MM.1S (cell line): ENCODE data around the gene WIPF3.

Source experiments
- DNase-seq: peaks from one replicate; pipeline ENCODE4 v3.0.0-alpha.2; 2015
- H2AFZ ChIP-seq: fragments of 300-600 bp; sonication (generic); 2 replicates; pipeline ENCODE4 v1.6.0; 2016; ENCODE audit warnings: antibody characterized with exemption, low read length
- H3F3A ChIP-seq: fragments of 300-600 bp; sonication (generic); 2 replicates; pipeline ENCODE4 v1.6.1; 2016; ENCODE audit warnings: mild to moderate bottlenecking, antibody characterized with exemption, low read length, moderate library complexity, mixed read lengths; ENCODE audit not compliant: insufficient read depth
- H3K27ac ChIP-seq: fragments of 300-600 bp; sonication (generic); 2 replicates; pipeline ENCODE4 v1.5.1; 2016; ENCODE audit warnings: mild to moderate bottlenecking, low read length
- H3K27me3 ChIP-seq: fragments of 300-600 bp; sonication (generic); replicated peaks from 2 replicates; pipeline ENCODE4 v1.6.0; 2016; ENCODE audit warnings: low read length; ENCODE audit not compliant: insufficient read depth
- H3K36me3 ChIP-seq: fragments of 300-600 bp; sonication (generic); replicated peaks from 2 replicates; pipeline ENCODE4 v1.6.1; 2016; ENCODE audit warnings: mild to moderate bottlenecking, low read length, mixed read lengths; ENCODE audit not compliant: insufficient read depth
- H3K4me1 ChIP-seq: fragments of 300-600 bp; sonication (generic); 2 replicates; pipeline ENCODE4 v1.6.1; 2016; ENCODE audit warnings: low read length, mixed read lengths
- H3K4me2 ChIP-seq: fragments of 300-600 bp; sonication (generic); 2 replicates; pipeline ENCODE4 v1.6.0; 2016; ENCODE audit warnings: low read depth, low read length
- H3K4me3 ChIP-seq: fragments of 300-600 bp; sonication (generic); 2 replicates; pipeline ENCODE4 v1.5.1; 2016; ENCODE audit warnings: low read length, mixed read lengths
- H3K79me2 ChIP-seq: fragments of 300-600 bp; sonication (generic); 2 replicates; pipeline ENCODE4 v1.6.1; 2016; ENCODE audit warnings: mixed run types, low read length, mixed read lengths
- H3K9ac ChIP-seq: fragments of 300-600 bp; sonication (generic); 2 replicates; pipeline ENCODE4 v1.6.1; 2016; ENCODE audit warnings: low read length, mixed read lengths
- H3K9me2 ChIP-seq: fragments of 300-600 bp; sonication (generic); replicated peaks from 2 replicates; pipeline ENCODE4 v1.6.1; 2016; ENCODE audit warnings: mild to moderate bottlenecking, low read length, mixed read lengths; ENCODE audit not compliant: insufficient read depth
- H3K9me3 ChIP-seq: fragments of 300-600 bp; sonication (generic); replicated peaks from 2 replicates; pipeline ENCODE4 v1.6.1; 2016; ENCODE audit warnings: mild to moderate bottlenecking, low read length, mixed read lengths; ENCODE audit not compliant: insufficient read depth
- H4K20me1 ChIP-seq: fragments of 300-600 bp; sonication (generic); 2 replicates; pipeline ENCODE4 v1.6.1; 2016; ENCODE audit warnings: mild to moderate bottlenecking, low read length, moderate library complexity, mixed read lengths; ENCODE audit not compliant: insufficient read depth
- CTCF ChIP-seq: fragments of 300-600 bp; sonication (generic); IDR thresholded peaks from 2 replicates; pipeline ENCODE4 v1.5.1; 2016; ENCODE audit warnings: antibody characterized with exemption, low read length, mixed read lengths
- EZH2 ChIP-seq: fragments of 300-600 bp; sonication (generic); optimal IDR thresholded peaks from 2 replicates; pipeline ENCODE3; 2017; ENCODE audit warnings: low read depth, mild to moderate bottlenecking, antibody characterized with exemption, low read length, mixed read lengths
- EZH2phosphoT487 ChIP-seq: fragments of 300-600 bp; sonication (generic); IDR thresholded peaks from 2 replicates; pipeline ENCODE4 v1.6.1; 2018; ENCODE audit warnings: antibody characterized with exemption, low read length

Gene WIPF3

GRCh38 chr7:29765490-29765889 lies 40.8 kb upstream of the WIPF3 start:
- no peaks in the 10 kb centered on the region for H4K20me1 ChIP-seq
- no peaks in the 10 kb centered on the region for H3F3A ChIP-seq
- no peak overlapping the region for H3K27ac ChIP-seq
- no peak for DNase-seq
- no peak overlapping the region for H3K4me3 ChIP-seq
- H3K4me2 ChIP-seq: no peak overlapping the region
- peaks cover 1% of the 10 kb centered on the region for H3K4me1 ChIP-seq
- no peaks in the 10 kb centered on the region for H3K9me3 ChIP-seq
- no peaks in the 10 kb centered on the region for H3K9me2 ChIP-seq
- no peaks in the 10 kb centered on the region for H3K27me3 ChIP-seq
- H3K36me3 ChIP-seq: no peaks in the 10 kb centered on the region
- no peak overlapping the region for H2AFZ ChIP-seq
- no peak overlapping the region for H3K9ac ChIP-seq
- no peak for TF ChIP-seq EZH2phosphoT487
- TF ChIP-seq CTCF: no peak
- TF ChIP-seq EZH2: no peak
- H3K79me2 ChIP-seq: no peaks in the 10 kb centered on the region

DNA sequence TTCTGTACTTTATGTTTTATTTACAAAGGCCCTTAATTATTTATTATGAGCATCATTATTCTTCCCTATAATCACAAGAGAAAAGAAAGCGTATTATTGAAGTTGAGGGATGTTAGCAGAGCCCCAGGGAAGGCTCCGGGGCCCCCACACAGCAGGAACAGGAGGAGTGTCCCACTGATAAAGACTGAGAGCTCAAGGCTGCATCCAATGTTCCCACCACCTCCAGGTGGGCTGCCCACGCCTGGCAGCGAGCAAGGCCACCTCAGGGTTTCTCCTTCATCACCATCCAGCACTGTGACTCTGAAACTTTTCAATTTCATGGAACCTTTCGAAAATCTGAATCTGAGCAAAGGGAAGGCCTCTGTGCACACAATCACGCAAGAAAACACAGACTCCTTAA lies 35.9 kb upstream of the WIPF3 start:
- peaks cover 9% of the 10 kb centered on the region for H3F3A ChIP-seq
- TF ChIP-seq EZH2: no peak
- no peak for TF ChIP-seq CTCF
- no peaks in the 10 kb centered on the region for H3K9me2 ChIP-seq
- no peaks in the 10 kb centered on the region for H3K27me3 ChIP-seq
- H3K36me3 ChIP-seq: no peaks in the 10 kb centered on the region
- no peaks in the 10 kb centered on the region for H4K20me1 ChIP-seq
- peaks cover 18% of the 10 kb centered on the region for H3K4me1 ChIP-seq
- no peaks in the 10 kb centered on the region for H3K79me2 ChIP-seq
- no peak overlapping the region for H3K4me3 ChIP-seq
- H3K27ac ChIP-seq: no peak overlapping the region
- no peak overlapping the region for H3K9ac ChIP-seq
- no peak for DNase-seq
- no peak overlapping the region for H3K4me2 ChIP-seq
- no peak overlapping the region for H2AFZ ChIP-seq
- no peaks in the 10 kb centered on the region for H3K9me3 ChIP-seq

GRCh38 chr7:29771081-29771816 lies 35.1 kb upstream of the WIPF3 start:
- TF ChIP-seq EZH2phosphoT487: no peak
- TF ChIP-seq EZH2: no peak
- TF ChIP-seq CTCF: no peak
- H3K79me2 ChIP-seq: no peaks in the 10 kb centered on the region
- H3K9me2 ChIP-seq: no peaks in the 10 kb centered on the region
- H3K9ac ChIP-seq: no peak overlapping the region
- DNase-seq: peak; percentile 89
- peak overlapping the region; percentile 20; the same call in 1 of the 2 replicates for H3K4me2 ChIP-seq
- no peaks in the 10 kb centered on the region for H3K36me3 ChIP-seq
- H3F3A ChIP-seq: peaks cover 9% of the 10 kb centered on the region
- no peak overlapping the region for H3K4me3 ChIP-seq
- no peaks in the 10 kb centered on the region for H3K9me3 ChIP-seq
- no peak overlapping the region for H2AFZ ChIP-seq
- no peaks in the 10 kb centered on the region for H3K27me3 ChIP-seq
- no peaks in the 10 kb centered on the region for H4K20me1 ChIP-seq
- peak overlapping the region; percentile 62; the same call in 1 of the 2 replicates for H3K27ac ChIP-seq
- H3K4me1 ChIP-seq: peaks cover 18% of the 10 kb centered on the region
